ENCODE measurements around the gene ADGRL4. TPM values are rescaled to one million over a fixed set of nuclear protein-coding genes. Genes with fewer than 3 reads are reported as not detected.

ADGRL4 gene
- polyA plus RNA-seq, 1 donor (not counting 4 experiments of a cell fraction or from before 2014, with no cell fraction given) = not detected

- no peaks in the 10 kb centered on the region for H3K9me3 ChIP-seq (ENCODE audit: control insufficient read depth, low read depth, low read length)
- no peak for DNase-seq (ENCODE audit: low read depth, low spot score)
- no peaks in the 10 kb centered on the region for H3K4me1 ChIP-seq (ENCODE audit: control insufficient read depth, extremely low read depth, insufficient read depth, low read length)
- no peaks in the 10 kb centered on the region for H3K36me3 ChIP-seq (ENCODE audit: control insufficient read depth in 2 of 2, extremely low read depth in 1 of 2, insufficient read depth in 2 of 2, low read length in 2 of 2)
- no peak for TF ChIP-seq CTCF (optimal IDR thresholded peaks at IDR 0.05 in 1 of 3, IDR thresholded peaks at IDR 0.05 in 1 of 3, conservative IDR thresholded peaks at IDR 0.05 in 1 of 3; ENCODE audit: extremely low read depth in 1 of 3, insufficient read depth in 2 of 3, low read length in 3 of 3)
- no peak for TF ChIP-seq EZH2 (IDR thresholded peaks at IDR 0.05; ENCODE audit: low read length)
- FAIRE-seq = no peak
- no peaks in the 10 kb centered on the region for H4K20me1 ChIP-seq (ENCODE audit: control insufficient read depth, extremely low read depth, insufficient read depth, low read length)
- H3K79me2 ChIP-seq (ENCODE audit: control insufficient read depth, insufficient read depth, low read length) = no peaks in the 10 kb centered on the region
- no peaks in the 10 kb centered on the region for H3K9me1 ChIP-seq (ENCODE audit: control insufficient read depth, extremely low read depth, insufficient read depth, low read length)
- H3K27me3 ChIP-seq (ENCODE audit: control insufficient read depth, extremely low read depth, insufficient read depth, low read length) = no peaks in the 10 kb centered on the region
- dilution Hi-C loops (cut with MboI; ENCODE audit: extremely low pct_ligation_motif_present, low sequenced_read_pairs) = no loop called here
- H3K4me2 ChIP-seq (ENCODE audit: control insufficient read depth, extremely low read depth, insufficient read depth, low read depth, low read length) = no peak overlapping the region
- no peak overlapping the region for H2AFZ ChIP-seq (ENCODE audit: control insufficient read depth, low read length)
- no peak overlapping the region for H3K4me3 ChIP-seq (ENCODE audit: control insufficient read depth in 2 of 3, extremely low read depth in 1 of 3, insufficient read depth in 2 of 3, low read depth in 1 of 3, low read length in 3 of 3)
- no peak overlapping the region for H3K9ac ChIP-seq (ENCODE audit: control insufficient read depth, extremely low read depth, insufficient read depth, low read length)
- no peak overlapping the region for H3K27ac ChIP-seq (ENCODE audit: control insufficient read depth, insufficient read depth, low read length)
Measured at GRCh38 chr1:78894811-78895210, 111.7 kb downstream of the ADGRL4 start.

GRCh38 chr1:78892260-78892840 is 114.2 kb downstream of the ADGRL4 start:
- no peak overlapping the region for H3K9ac ChIP-seq (ENCODE audit: control insufficient read depth, extremely low read depth, insufficient read depth, low read length)
- H2AFZ ChIP-seq (ENCODE audit: control insufficient read depth, low read length) = no peak overlapping the region
- DNase-seq (ENCODE audit: low read depth, low spot score) (no peak), FAIRE-seq (no peak)
- no peak overlapping the region for H3K27ac ChIP-seq (ENCODE audit: control insufficient read depth, insufficient read depth, low read length)
- H4K20me1 ChIP-seq (ENCODE audit: control insufficient read depth, extremely low read depth, insufficient read depth, low read length) = no peaks in the 10 kb centered on the region
- no peaks in the 10 kb centered on the region for H3K9me3 ChIP-seq (ENCODE audit: control insufficient read depth, low read depth, low read length)
- no peak overlapping the region for H3K4me3 ChIP-seq (ENCODE audit: control insufficient read depth in 2 of 3, extremely low read depth in 1 of 3, insufficient read depth in 2 of 3, low read depth in 1 of 3, low read length in 3 of 3)
- dilution Hi-C loops (cut with MboI; ENCODE audit: extremely low pct_ligation_motif_present, low sequenced_read_pairs) = no loop called here
- H3K4me2 ChIP-seq (ENCODE audit: control insufficient read depth, extremely low read depth, insufficient read depth, low read depth, low read length) = no peak overlapping the region
- no peaks in the 10 kb centered on the region for H3K36me3 ChIP-seq (ENCODE audit: control insufficient read depth in 2 of 2, extremely low read depth in 1 of 2, insufficient read depth in 2 of 2, low read length in 2 of 2)
- no peaks in the 10 kb centered on the region for H3K79me2 ChIP-seq (ENCODE audit: control insufficient read depth, insufficient read depth, low read length)
- no peaks in the 10 kb centered on the region for H3K4me1 ChIP-seq (ENCODE audit: control insufficient read depth, extremely low read depth, insufficient read depth, low read length)
- TF ChIP-seq EZH2 (IDR thresholded peaks at IDR 0.05; ENCODE audit: low read length) (no peak), CTCF (optimal IDR thresholded peaks at IDR 0.05 in 1 of 3, IDR thresholded peaks at IDR 0.05 in 1 of 3, conservative IDR thresholded peaks at IDR 0.05 in 1 of 3; ENCODE audit: extremely low read depth in 1 of 3, insufficient read depth in 2 of 3, low read length in 3 of 3) (no peak)
- no peaks in the 10 kb centered on the region for H3K9me1 ChIP-seq (ENCODE audit: control insufficient read depth, extremely low read depth, insufficient read depth, low read length)
- no peaks in the 10 kb centered on the region for H3K27me3 ChIP-seq (ENCODE audit: control insufficient read depth, extremely low read depth, insufficient read depth, low read length)
